COR-L47 (cell line): ENCODE results near the gene VENTX.

ENCODE experiments used
- DNase-seq: peaks from one replicate; lab custom pipeline; 2025; lab: John Stamatoyannopoulos, UW

Gene VENTX, protein sequence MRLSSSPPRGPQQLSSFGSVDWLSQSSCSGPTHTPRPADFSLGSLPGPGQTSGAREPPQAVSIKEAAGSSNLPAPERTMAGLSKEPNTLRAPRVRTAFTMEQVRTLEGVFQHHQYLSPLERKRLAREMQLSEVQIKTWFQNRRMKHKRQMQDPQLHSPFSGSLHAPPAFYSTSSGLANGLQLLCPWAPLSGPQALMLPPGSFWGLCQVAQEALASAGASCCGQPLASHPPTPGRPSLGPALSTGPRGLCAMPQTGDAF

DNA sequence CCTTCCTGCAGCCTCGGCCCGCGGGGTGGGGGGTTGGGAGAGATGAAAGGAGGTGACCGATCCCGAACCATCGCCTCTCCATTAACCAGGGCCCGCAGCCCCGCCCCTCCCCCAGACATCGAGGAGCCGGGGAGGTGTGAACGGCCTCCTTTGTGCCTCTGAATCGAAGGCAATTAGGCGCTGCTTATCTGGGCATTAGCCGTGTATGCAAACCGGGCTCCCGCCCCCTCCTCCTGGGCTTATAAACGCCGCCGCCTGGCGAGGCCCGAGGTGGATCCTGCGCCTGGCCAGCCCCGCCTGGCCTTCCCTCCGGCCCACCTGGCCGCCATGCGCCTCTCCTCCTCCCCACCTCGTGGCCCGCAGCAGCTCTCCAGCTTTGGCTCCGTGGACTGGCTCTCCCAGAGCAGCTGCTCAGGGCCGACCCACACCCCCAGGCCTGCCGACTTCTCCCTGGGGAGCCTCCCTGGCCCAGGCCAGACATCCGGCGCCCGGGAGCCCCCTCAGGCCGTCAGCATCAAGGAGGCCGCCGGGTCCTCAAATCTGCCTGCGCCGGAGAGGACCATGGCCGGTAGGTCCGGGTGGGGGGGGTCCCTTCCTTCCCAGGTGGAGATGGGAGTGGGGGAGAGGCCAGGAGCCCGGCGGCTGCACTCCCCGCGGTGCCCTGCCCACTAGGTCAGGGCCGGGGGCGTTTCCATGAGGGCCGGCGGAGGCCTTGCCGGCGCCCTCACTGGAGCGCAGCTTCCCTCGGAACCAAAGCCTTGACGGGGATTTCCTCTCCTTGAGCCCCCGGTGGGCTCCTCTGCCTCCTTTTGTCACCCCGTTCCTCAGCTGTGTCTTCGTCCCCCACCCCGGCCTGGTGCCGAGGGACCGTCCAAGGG is at the start of gene VENTX:
TSS of gene VENTX (plus strand) at position 268 of the 878 bp plus-strand sequence. CDS start at position 328, 60 bp downstream.
- DNase-seq, result no peak

DNA sequence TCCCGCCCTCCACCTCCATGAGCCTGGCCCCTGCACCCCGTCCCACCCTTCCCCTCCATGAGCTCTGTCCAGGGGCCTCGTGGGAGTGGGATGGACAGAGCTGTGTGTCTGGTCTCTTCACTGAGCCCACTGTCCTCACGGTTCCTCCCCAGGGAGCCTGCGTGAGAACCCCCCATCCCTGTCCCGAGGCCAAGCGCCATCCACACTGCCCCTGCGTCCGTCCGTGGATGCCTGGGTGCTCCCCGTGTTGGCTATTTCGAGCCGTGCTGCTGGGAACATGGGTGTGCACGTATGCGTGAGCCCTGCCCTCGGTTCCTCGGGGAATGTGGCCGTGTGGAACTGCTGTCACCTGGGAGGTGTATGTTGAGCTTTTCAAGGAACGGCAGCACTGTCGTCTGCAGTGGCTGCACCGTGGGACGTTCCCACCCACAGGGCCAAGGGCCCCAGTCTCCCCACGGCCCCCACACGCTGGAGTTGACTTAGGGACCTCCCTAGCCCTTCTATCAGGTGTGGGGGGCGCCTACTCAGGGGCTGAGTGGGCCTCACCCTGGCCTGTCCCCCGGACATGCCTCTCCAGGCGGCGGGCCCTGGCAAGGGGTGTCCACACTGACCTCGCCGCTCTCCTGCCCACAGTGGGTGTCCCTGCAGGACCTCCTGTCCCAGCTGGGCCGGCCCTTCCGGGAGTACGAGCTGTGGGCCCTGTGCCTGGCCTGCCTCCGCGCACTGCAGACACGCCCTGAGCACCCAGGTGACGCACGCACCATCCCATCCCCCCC is 49.6 kb upstream of the VENTX start:
- no peak for DNase-seq

- DNase-seq, result no peak
These were observed 48.4 kb upstream of the VENTX start for GRCh38 chr10:133189256-133189655.

DNA sequence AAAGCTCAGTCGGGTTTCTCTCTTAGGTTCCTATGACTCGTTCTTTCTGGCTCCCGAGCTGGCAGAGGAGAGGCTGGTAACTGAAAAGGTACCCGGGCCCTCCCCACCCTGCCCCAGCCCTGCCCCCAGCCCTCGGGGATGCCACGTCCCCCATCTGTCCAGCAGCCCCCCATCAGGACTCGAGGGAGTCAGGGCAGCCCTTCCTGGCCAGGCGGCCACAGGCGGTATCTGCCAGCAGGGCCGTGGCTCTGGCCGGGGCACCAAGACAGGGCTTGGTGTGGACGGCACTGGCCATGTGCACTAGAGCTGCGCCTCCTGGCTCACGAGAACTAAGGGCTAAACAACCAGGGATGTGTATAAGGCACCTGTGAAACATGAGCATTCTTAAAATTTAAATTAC is 47.9 kb upstream of the VENTX start:
- no peak for DNase-seq

DNA sequence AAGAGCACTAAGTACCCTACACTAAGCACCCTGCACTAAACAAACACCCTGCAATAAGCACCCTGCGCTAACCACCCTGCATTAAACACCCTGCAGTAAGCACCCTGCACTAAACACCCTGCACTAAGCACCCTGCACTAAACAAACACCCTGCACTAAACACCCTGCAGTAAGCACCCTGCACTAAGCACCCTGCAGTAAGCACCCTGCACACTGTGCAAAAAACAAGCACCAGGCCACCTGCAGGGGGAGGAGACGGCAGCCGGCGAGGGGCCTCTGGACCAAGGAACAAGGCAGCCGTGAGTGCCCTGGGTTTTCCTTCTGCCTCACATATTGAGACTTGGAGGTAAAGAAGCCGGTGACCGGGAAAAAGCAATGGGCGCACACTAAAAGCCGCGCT is 47.4 kb upstream of the VENTX start:
- no peak for DNase-seq

GRCh38 chr10:133191651-133192050 is 46.0 kb upstream of the VENTX start:
- DNase-seq, result no peak

DNA sequence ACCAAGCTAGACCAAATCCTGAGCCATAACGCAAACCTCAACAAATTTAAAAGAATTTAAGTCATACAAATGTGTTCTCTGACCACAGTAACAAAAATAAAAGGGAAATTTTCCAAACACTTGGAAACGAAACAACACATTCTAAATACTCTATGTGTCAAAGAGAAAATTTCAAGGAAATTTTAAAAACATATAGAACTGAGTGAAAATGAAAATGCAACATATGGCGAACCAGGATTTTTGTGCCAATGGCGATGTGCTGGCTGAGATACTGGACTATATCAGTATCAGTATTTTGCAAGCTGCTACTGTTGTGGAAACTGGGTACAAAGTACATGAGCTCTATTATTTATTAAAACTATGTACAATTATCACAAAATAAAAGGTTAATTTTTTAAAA is 43.5 kb upstream of the VENTX start:
- no peak for DNase-seq

- DNase-seq, result no peak
These were observed 42.6 kb upstream of the VENTX start for GRCh38 chr10:133195096-133195495.

- no peak for DNase-seq
These were observed 42.0 kb upstream of the VENTX start for GRCh38 chr10:133195611-133196010.

GRCh38 chr10:133196221-133196915 is 41.3 kb upstream of the VENTX start:
- no peak for DNase-seq

- DNase-seq, result no peak
These were observed 40.5 kb upstream of the VENTX start for GRCh38 chr10:133196936-133197758.

GRCh38 chr10:133197786-133198185 is 39.9 kb upstream of the VENTX start:
- no peak for DNase-seq

DNA sequence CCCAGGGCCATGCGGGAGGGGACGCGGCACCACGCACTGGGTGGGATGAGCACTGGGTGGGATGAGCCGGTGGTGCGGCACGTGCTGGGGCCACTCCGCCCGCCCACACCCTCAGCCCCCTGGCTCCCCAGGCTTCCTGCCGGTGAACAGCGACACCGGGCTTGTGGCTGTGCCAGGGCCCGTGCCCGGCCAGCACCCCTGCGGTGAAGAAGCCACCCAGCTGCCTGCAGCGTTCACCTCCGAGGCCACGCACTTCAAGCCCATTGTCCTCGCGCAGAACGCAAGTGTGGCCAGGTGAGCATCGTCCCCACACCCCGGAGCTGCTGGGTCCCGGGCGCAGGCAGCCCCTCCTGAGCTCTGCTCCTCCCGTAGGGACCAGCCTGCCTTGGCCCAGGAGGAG is 39.4 kb upstream of the VENTX start:
- DNase-seq, result no peak

GRCh38 chr10:133198621-133199487 is 38.8 kb upstream of the VENTX start:
- DNase-seq, result no peak

DNA sequence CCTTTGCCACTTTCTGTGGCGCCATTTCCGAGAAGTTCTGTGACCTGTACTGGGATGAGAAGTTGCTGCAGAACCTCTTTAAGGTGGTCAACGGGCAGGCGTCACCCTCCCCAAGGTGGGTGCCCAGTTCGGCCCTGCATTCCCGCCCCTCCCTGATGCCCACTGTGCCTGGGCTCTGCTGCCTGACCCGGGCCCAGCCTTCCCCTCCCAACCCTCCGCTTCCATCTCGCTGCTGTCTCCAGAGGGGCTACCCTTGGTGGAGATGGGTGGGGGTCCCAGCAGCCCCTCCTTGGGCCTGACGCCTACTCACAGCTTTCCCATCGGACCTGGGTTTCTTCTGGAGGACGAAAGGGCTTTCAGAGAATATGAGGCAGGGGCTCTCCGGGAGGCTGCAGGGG is 38.2 kb upstream of the VENTX start:
- DNase-seq, result no peak

GRCh38 chr10:133199992-133200611 is 37.6 kb upstream of the VENTX start:
- no peak for DNase-seq

DNA sequence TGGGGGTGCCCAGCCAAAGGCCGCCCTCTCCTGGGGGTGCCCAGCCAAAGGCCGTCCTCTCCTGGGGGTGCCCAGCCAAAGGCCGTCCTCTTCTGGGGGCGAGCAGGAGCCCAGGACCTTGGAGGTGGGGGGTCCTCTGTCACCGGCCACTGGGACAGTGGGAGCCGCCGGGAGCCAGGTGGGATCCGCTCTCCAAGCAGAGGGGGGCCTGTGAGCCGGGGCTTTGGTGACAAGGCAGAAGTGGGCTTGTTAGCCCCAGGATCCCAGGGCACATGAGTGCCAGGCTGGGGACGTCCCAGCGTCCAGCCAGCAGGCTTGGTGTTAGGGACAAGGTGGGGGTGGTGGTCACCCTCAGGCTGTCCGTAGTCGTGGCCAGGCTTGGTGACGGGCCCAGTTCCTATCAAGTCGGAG is 37.0 kb upstream of the VENTX start:
- no peak for DNase-seq

DNA sequence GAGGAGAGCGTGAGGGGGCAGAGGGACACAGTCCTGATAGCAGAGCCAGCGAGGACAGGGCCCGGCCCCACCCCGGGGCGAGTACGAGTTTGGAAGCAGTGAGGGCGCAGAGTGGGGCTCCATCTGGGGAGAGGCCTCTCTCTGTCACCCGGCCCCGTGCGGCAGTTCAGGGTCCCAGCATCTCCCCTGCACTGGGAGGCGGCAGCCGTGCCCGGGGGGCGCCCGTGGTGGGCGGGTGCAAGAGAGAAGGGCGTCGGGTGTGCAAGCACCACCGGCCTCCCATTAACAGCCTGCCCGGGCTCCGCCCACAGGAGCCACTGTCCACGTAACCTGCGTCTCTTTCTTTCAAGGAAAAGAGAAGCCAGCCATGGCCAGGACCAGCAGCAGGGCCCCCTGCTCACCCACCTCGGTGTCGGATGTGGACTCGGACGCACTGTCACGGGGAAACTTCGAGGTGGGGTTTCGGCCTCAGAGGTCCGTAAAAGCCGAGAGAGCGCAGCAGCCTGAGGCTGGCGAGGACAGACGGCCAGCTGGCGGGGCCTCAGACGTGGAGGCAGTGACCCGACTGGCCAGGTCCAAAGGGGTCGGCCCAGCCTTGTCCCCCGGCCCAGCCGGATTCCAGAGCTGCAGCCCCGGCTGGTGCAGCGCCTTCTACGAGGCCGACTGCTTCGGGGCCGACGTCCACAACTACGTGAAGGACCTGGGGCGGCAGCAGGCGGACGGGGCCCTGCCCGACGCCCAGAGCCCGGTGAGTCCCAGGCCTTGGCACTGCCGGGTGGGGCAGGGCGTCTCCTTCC is 36.3 kb upstream of the VENTX start:
- DNase-seq, result no peak
